Measurements from ENCODE around the gene HSPA8.

DNA sequence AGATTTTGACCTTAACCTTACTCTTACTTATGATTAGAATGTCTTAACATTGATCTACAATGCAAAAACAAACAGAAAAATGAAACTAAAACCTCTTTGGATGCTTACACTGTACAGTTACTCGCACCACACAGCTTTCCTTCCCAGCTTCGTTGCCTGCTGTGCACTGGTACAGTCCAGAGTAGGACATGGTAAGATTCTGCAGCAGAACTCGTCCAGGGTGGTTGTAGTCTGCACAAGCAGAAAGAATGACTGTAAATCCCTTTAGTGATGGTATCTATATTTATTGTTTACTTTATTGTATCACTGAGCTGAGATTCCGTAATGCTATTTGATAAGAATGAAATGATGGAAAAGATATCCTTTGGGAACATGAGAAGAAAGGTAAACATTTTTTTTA is 21.0 kb upstream of the HSPA8 start:
- TF ChIP-seq REST (IDR thresholded peaks at IDR 0.05; ENCODE audit: low read depth, low read length) (no peak), MTA3 (IDR thresholded peaks at IDR 0.05; ENCODE audit: borderline replicate concordance, low read length) (no peak), IKZF1 (conservative IDR thresholded peaks at IDR 0.05) (no peak), FOXM1 (IDR thresholded peaks at IDR 0.05; ENCODE audit: low read depth, low read length) (no peak), CBFB (IDR thresholded peaks at IDR 0.05; ENCODE audit: low read depth) (no peak), ZNF24 (IDR thresholded peaks at IDR 0.05) (no peak), WRNIP1 (IDR thresholded peaks at IDR 0.05; ENCODE audit: borderline replicate concordance, low read depth, low read length) (no peak), EZH2 (IDR thresholded peaks at IDR 0.05; ENCODE audit: borderline replicate concordance, control insufficient read depth, low read depth, low read length) (no peak), BCL3 (IDR thresholded peaks at IDR 0.05; ENCODE audit: borderline replicate concordance, insufficient read depth, low read depth, low read length, poor library complexity, severe bottlenecking) (no peak), RELA (IDR thresholded peaks at IDR 0.05; ENCODE audit: borderline replicate concordance, partially characterized antibody) (no peak), IRF4 (IDR thresholded peaks at IDR 0.05; ENCODE audit: low read depth, low read length) (no peak), JUNB (IDR thresholded peaks at IDR 0.05) (no peak)
- TF ChIP-seq, protein P1, sequence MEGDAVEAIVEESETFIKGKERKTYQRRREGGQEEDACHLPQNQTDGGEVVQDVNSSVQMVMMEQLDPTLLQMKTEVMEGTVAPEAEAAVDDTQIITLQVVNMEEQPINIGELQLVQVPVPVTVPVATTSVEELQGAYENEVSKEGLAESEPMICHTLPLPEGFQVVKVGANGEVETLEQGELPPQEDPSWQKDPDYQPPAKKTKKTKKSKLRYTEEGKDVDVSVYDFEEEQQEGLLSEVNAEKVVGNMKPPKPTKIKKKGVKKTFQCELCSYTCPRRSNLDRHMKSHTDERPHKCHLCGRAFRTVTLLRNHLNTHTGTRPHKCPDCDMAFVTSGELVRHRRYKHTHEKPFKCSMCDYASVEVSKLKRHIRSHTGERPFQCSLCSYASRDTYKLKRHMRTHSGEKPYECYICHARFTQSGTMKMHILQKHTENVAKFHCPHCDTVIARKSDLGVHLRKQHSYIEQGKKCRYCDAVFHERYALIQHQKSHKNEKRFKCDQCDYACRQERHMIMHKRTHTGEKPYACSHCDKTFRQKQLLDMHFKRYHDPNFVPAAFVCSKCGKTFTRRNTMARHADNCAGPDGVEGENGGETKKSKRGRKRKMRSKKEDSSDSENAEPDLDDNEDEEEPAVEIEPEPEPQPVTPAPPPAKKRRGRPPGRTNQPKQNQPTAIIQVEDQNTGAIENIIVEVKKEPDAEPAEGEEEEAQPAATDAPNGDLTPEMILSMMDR (IDR thresholded peaks at IDR 0.05 in 2 of 3, conservative IDR thresholded peaks at IDR 0.05 in 1 of 3; ENCODE audit: control insufficient read depth in 2 of 3, extremely low read depth in 1 of 3, insufficient read depth in 1 of 3, low read depth in 3 of 3, low read length in 3 of 3): no peak

Measured in GM12878 (cell line).